Fibroblast of mammary gland (primary cell): Measurements from ENCODE around the gene FAM83E.

Source experiments
- DNase-seq: peaks from one replicate; pipeline ENCODE4 v3.0.0-alpha.2; 2010; ENCODE audit warnings: low read depth
- H3K4me3 ChIP-seq: 2 replicates; pipeline ENCODE4 v1.5.1; 2011; ENCODE audit warnings: low read depth, mild to moderate bottlenecking, low read length, moderate library complexity; ENCODE audit not compliant: control insufficient read depth
- TF ChIP-seq, protein P1 (sequence below): conservative IDR thresholded peaks from 2 replicates; pipeline ENCODE4 v1.5.1; 2011; ENCODE audit warnings: low read depth, low read length, inconsistent platforms; ENCODE audit not compliant: control insufficient read depth, insufficient read depth

FAM83E gene

DNA sequence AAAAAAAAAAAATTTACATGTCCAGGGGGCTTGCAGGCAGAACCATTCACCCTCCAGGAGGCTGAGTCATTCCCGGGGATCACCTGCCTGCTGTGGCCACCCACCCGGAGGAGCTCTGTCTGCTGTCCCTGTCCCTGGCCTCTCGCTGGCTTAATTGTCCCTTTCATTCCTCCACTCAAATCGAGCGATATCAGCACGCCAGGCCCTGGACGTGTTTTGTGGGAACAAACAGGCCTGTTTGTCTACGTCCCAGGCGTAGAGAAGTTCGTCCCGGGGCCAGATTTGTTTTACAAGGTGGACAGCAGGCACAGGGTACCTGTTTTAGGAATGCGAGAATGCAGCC is 41.7 kb downstream of the FAM83E start:
- TF ChIP-seq, protein P1, sequence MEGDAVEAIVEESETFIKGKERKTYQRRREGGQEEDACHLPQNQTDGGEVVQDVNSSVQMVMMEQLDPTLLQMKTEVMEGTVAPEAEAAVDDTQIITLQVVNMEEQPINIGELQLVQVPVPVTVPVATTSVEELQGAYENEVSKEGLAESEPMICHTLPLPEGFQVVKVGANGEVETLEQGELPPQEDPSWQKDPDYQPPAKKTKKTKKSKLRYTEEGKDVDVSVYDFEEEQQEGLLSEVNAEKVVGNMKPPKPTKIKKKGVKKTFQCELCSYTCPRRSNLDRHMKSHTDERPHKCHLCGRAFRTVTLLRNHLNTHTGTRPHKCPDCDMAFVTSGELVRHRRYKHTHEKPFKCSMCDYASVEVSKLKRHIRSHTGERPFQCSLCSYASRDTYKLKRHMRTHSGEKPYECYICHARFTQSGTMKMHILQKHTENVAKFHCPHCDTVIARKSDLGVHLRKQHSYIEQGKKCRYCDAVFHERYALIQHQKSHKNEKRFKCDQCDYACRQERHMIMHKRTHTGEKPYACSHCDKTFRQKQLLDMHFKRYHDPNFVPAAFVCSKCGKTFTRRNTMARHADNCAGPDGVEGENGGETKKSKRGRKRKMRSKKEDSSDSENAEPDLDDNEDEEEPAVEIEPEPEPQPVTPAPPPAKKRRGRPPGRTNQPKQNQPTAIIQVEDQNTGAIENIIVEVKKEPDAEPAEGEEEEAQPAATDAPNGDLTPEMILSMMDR = no peak
- no peak for DNase-seq
- no peak overlapping the region for H3K4me3 ChIP-seq

GRCh38 chr19:48571378-48572162 is 43.3 kb downstream of the FAM83E start:
- DNase-seq = no peak
- H3K4me3 ChIP-seq = no peak overlapping the region
- TF ChIP-seq, protein P1 = no peak

- TF ChIP-seq, protein P1 = no peak
- peak; percentile 65 for DNase-seq
- H3K4me3 ChIP-seq = no peak overlapping the region
Observed at GRCh38 chr19:48569814-48570213, 45.1 kb downstream of the FAM83E start.

GRCh38 chr19:48568345-48568886 is 46.5 kb downstream of the FAM83E start:
- peak overlapping the region; percentile 12 for H3K4me3 ChIP-seq
- DNase-seq = peak; percentile 91
- TF ChIP-seq, protein P1 = no peak

DNA sequence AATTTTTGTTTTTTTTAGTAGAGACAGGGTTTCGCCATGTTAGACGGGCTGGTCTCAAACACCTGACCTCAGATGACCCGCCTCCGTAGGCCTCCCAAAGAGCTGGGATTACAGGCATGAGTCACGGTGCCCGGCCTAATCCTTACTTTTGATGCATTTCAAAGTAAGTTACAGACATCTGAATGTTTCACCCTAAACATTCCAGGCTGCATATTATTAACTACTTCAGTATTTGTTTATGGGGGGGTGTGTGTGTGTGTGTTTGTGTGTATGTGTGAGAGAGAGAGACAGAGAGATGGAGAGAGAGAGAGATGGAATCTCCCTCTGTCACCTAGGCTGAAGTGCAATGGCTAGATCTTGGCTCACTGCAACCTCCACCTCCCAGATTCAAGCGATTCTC is 49.8 kb downstream of the FAM83E start:
- no peak overlapping the region for H3K4me3 ChIP-seq
- DNase-seq = peak; percentile 70
- TF ChIP-seq, protein P1 = no peak
